ENCODE data around the gene ZC3H4. TPM values are rescaled to one million over a fixed set of nuclear protein-coding genes. Genes with fewer than 3 reads are reported as not detected.

ZC3H4 gene
- total and polyA plus RNA-seq, 2 donors (not counting 3 experiments of a cell fraction or from before 2014, with no cell fraction given), result 6.2 to 63.9 TPM

- H3K4me1 ChIP-seq (ENCODE audit: control insufficient read depth, extremely low read depth, insufficient read depth, low read length), result no peaks in the 10 kb centered on the region
- TF ChIP-seq JUN (IDR thresholded peaks at IDR 0.05; ENCODE audit: borderline replicate concordance, insufficient read depth, insufficient read length, low read depth) (no peak), MYC (IDR thresholded peaks at IDR 0.05; ENCODE audit: low read depth, low read length) (no peak), FOS (IDR thresholded peaks at IDR 0.05; ENCODE audit: borderline replicate concordance, insufficient read depth, low read length) (no peak)
- no peak overlapping the region for H3K9ac ChIP-seq (replicated peaks; ENCODE audit: extremely low read depth, insufficient read depth, low read length)
- intact Hi-C loops (cut with micrococcal nuclease) (no loop called here), dilution Hi-C loops (cut with MboI; ENCODE audit: extremely low pct_ligation_motif_present, low sequenced_read_pairs) (no loop called here)
- H3K79me2 ChIP-seq (ENCODE audit: control insufficient read depth, insufficient read depth, low read length), result peaks cover 70% of the 10 kb centered on the region
- H3K9me1 ChIP-seq (replicated peaks; ENCODE audit: control insufficient read depth, extremely low read depth, insufficient read depth, low read length), result no peaks in the 10 kb centered on the region
- H3K9me3 ChIP-seq (replicated peaks; ENCODE audit: control insufficient read depth, insufficient read depth, low read length), result no peaks in the 10 kb centered on the region
- H3K27me3 ChIP-seq (ENCODE audit: control insufficient read depth in 2 of 2, insufficient read depth in 2 of 2, low read length in 2 of 2), result no peaks in the 10 kb centered on the region
- H4K20me1 ChIP-seq (replicated peaks; ENCODE audit: control insufficient read depth, extremely low read depth, insufficient read depth, low read length), result no peaks in the 10 kb centered on the region
- H3K4me3 ChIP-seq (replicated peaks in 1 of 3; ENCODE audit: insufficient read depth in 1 of 3, low read depth in 1 of 3, low read length in 3 of 3), result no peak overlapping the region
- H3K27ac ChIP-seq (ENCODE audit: insufficient read depth, low read depth, low read length), result no peak overlapping the region
- H3K4me2 ChIP-seq (ENCODE audit: insufficient read depth, low read length), result no peak overlapping the region
- peaks cover 0 to 15% of the 10 kb centered on the region in 2 experiments for H3K36me3 ChIP-seq (ENCODE audit: control insufficient read depth in 2 of 2, extremely low read depth in 1 of 2, insufficient read depth in 2 of 2, low read length in 2 of 2)
- no peak for DNase-seq (ENCODE audit: low read depth, low spot score)
- no peak overlapping the region for H2AFZ ChIP-seq (ENCODE audit: low read depth, low read length)
- CTCF ChIA-PET, result interaction anchor here (0.8 to 1.6 kb wide), 3 partner anchors 12 to 60 kb away, joined by 3 to 7 read pairs (median 3); no protein-coding TSS in a partner anchor
- POLR2A ChIA-PET, result interaction anchor here (0.5 to 1.2 kb wide), 2 partner anchors 17 to 18 kb away, joined by 3 to 9 read pairs; partner anchors contain the start of gene ZC3H4
- FAIRE-seq, result no peak
- BruUV-seq (replicated peaks), result no TSS peak
Measured at GRCh38 chr19:47096721-47097120, 16.9 kb downstream of the ZC3H4 start.

GRCh38 chr19:47096100-47096704 is 17.4 kb downstream of the ZC3H4 start:
- Histone ChIP-seq H2AFZ (ENCODE audit: low read depth, low read length) (no peak overlapping the region), H3K4me3 (replicated peaks in 1 of 3; ENCODE audit: insufficient read depth in 1 of 3, low read depth in 1 of 3, low read length in 3 of 3) (no peak overlapping the region), H4K20me1 (replicated peaks; ENCODE audit: control insufficient read depth, extremely low read depth, insufficient read depth, low read length) (no peaks in the 10 kb centered on the region), H3K4me2 (ENCODE audit: insufficient read depth, low read length) (no peak overlapping the region), H3K9me1 (replicated peaks; ENCODE audit: control insufficient read depth, extremely low read depth, insufficient read depth, low read length) (no peaks in the 10 kb centered on the region), H3K9ac (replicated peaks; ENCODE audit: extremely low read depth, insufficient read depth, low read length) (no peak overlapping the region), H3K79me2 (ENCODE audit: control insufficient read depth, insufficient read depth, low read length) (peaks cover 67% of the 10 kb centered on the region), H3K4me1 (ENCODE audit: control insufficient read depth, extremely low read depth, insufficient read depth, low read length) (no peaks in the 10 kb centered on the region), H3K27me3 (ENCODE audit: control insufficient read depth in 2 of 2, insufficient read depth in 2 of 2, low read length in 2 of 2) (no peaks in the 10 kb centered on the region), H3K36me3 (ENCODE audit: control insufficient read depth in 2 of 2, extremely low read depth in 1 of 2, insufficient read depth in 2 of 2, low read length in 2 of 2) (peaks cover 0 to 15% of the 10 kb centered on the region in 2 experiments), H3K9me3 (replicated peaks; ENCODE audit: control insufficient read depth, insufficient read depth, low read length) (no peaks in the 10 kb centered on the region), H3K27ac (ENCODE audit: insufficient read depth, low read depth, low read length) (no peak overlapping the region)
- ChIA-PET CTCF (interaction anchor here (0.8 to 1.6 kb wide), 3 partner anchors 12 to 60 kb away, joined by 3 to 7 read pairs (median 3); no protein-coding TSS in a partner anchor), POLR2A (interaction anchor here (0.5 to 1.2 kb wide), 2 partner anchors 17 to 19 kb away, joined by 3 to 9 read pairs; partner anchors contain the start of gene ZC3H4)
- TF ChIP-seq GATA2 (IDR thresholded peaks at IDR 0.05; ENCODE audit: insufficient read depth, insufficient read length, low read depth, low read length) (no peak), POLR2A (IDR thresholded peaks at IDR 0.05; ENCODE audit: low read depth, low read length) (no peak), FOS (IDR thresholded peaks at IDR 0.05; ENCODE audit: borderline replicate concordance, insufficient read depth, low read length) (no peak), JUN (IDR thresholded peaks at IDR 0.05; ENCODE audit: borderline replicate concordance, insufficient read depth, insufficient read length, low read depth) (no peak), MYC (IDR thresholded peaks at IDR 0.05; ENCODE audit: low read depth, low read length) (no peak), CTCF (IDR thresholded peaks at IDR 0.05; ENCODE audit: extremely low read depth in 1 of 2, insufficient read depth in 1 of 2, low read depth in 1 of 2, low read length in 2 of 2) (no peak)
- no peak for FAIRE-seq
- DNase-seq (ENCODE audit: low read depth, low spot score), result no peak
- dilution Hi-C loops (cut with MboI; ENCODE audit: extremely low pct_ligation_motif_present, low sequenced_read_pairs), result no loop called here
- no TSS peak for BruUV-seq (replicated peaks)
- intact Hi-C loops (cut with micrococcal nuclease), result no loop called here
